ENCODE results near the gene SAMD11.
A peak's percentile ranks its signal among the peaks of the same experiment; 100 is the strongest.

Gene SAMD11

GRCh38 chr1:982765-983436 is 59.2 kb downstream of the SAMD11 start:
- Histone ChIP-seq H2AFZ (ENCODE audit: low read length) (no peak overlapping the region), H4K20me1 (ENCODE audit: insufficient read depth, low read length, poor library complexity, severe bottlenecking) (no peaks in the 10 kb centered on the region), H3K27me3 (ENCODE audit: insufficient read depth, low read length, poor library complexity, severe bottlenecking) (no peaks in the 10 kb centered on the region), H3K9me2 (replicated peaks; ENCODE audit: low read depth, low read length) (no peaks in the 10 kb centered on the region), H3K9me3 (ENCODE audit: insufficient read depth, low read depth, low read length) (no peaks in the 10 kb centered on the region), H3K4me1 (ENCODE audit: insufficient read depth, low read length, poor library complexity, severe bottlenecking) (no peaks in the 10 kb centered on the region), H3K79me2 (ENCODE audit: insufficient read depth, low read length) (no peaks in the 10 kb centered on the region), H3K9ac (ENCODE audit: low read depth, low read length, poor library complexity, severe bottlenecking) (no peak overlapping the region), H3K4me3 (ENCODE audit: low read length, poor library complexity, severe bottlenecking) (no peak overlapping the region), H3K4me2 (ENCODE audit: low read depth, low read length, poor library complexity, severe bottlenecking) (no peak overlapping the region), H3K36me3 (ENCODE audit: insufficient read depth, low read length) (no peaks in the 10 kb centered on the region), H3F3A (ENCODE audit: low read depth) (no peaks in the 10 kb centered on the region)
- TF ChIP-seq EZH2phosphoT487 (IDR thresholded peaks at IDR 0.05; ENCODE audit: borderline replicate concordance) (no peak), CTCF (conservative IDR thresholded peaks at IDR 0.05; ENCODE audit: low read length) (no peak)

- no peaks in the 10 kb centered on the region for H3F3A ChIP-seq (ENCODE audit: low read depth)
- H3K9me3 ChIP-seq (ENCODE audit: insufficient read depth, low read depth, low read length): no peaks in the 10 kb centered on the region
- H3K4me2 ChIP-seq (ENCODE audit: low read depth, low read length, poor library complexity, severe bottlenecking): no peak overlapping the region
- H4K20me1 ChIP-seq (ENCODE audit: insufficient read depth, low read length, poor library complexity, severe bottlenecking): no peaks in the 10 kb centered on the region
- H2AFZ ChIP-seq (ENCODE audit: low read length): no peak overlapping the region
- H3K4me3 ChIP-seq (ENCODE audit: low read length, poor library complexity, severe bottlenecking): no peak overlapping the region
- H3K4me1 ChIP-seq (ENCODE audit: insufficient read depth, low read length, poor library complexity, severe bottlenecking): no peaks in the 10 kb centered on the region
- no peaks in the 10 kb centered on the region for H3K9me2 ChIP-seq (replicated peaks; ENCODE audit: low read depth, low read length)
- H3K79me2 ChIP-seq (ENCODE audit: insufficient read depth, low read length): no peaks in the 10 kb centered on the region
- H3K9ac ChIP-seq (ENCODE audit: low read depth, low read length, poor library complexity, severe bottlenecking): no peak overlapping the region
- H3K36me3 ChIP-seq (ENCODE audit: insufficient read depth, low read length): no peaks in the 10 kb centered on the region
- H3K27me3 ChIP-seq (ENCODE audit: insufficient read depth, low read length, poor library complexity, severe bottlenecking): no peaks in the 10 kb centered on the region
- TF ChIP-seq CTCF (conservative IDR thresholded peaks at IDR 0.05; ENCODE audit: low read length): peak; percentile 77
- no peak for TF ChIP-seq EZH2phosphoT487 (IDR thresholded peaks at IDR 0.05; ENCODE audit: borderline replicate concordance)
Observed at GRCh38 chr1:983798-984475, 60.2 kb downstream of the SAMD11 start.

GRCh38 chr1:984476-984814 is 60.7 kb downstream of the SAMD11 start:
- no peak overlapping the region for H2AFZ ChIP-seq (ENCODE audit: low read length)
- no peak overlapping the region for H3K4me2 ChIP-seq (ENCODE audit: low read depth, low read length, poor library complexity, severe bottlenecking)
- no peaks in the 10 kb centered on the region for H3K79me2 ChIP-seq (ENCODE audit: insufficient read depth, low read length)
- TF ChIP-seq EZH2phosphoT487 (IDR thresholded peaks at IDR 0.05; ENCODE audit: borderline replicate concordance) (no peak), CTCF (conservative IDR thresholded peaks at IDR 0.05; ENCODE audit: low read length) (no peak; the same call in 1 of the 2 replicates)
- H3K4me1 ChIP-seq (ENCODE audit: insufficient read depth, low read length, poor library complexity, severe bottlenecking): no peaks in the 10 kb centered on the region
- H3K9me2 ChIP-seq (replicated peaks; ENCODE audit: low read depth, low read length): no peaks in the 10 kb centered on the region
- H3K4me3 ChIP-seq (ENCODE audit: low read length, poor library complexity, severe bottlenecking): no peak overlapping the region
- no peaks in the 10 kb centered on the region for H3K36me3 ChIP-seq (ENCODE audit: insufficient read depth, low read length)
- H3F3A ChIP-seq (ENCODE audit: low read depth): no peaks in the 10 kb centered on the region
- H3K9ac ChIP-seq (ENCODE audit: low read depth, low read length, poor library complexity, severe bottlenecking): no peak overlapping the region
- H4K20me1 ChIP-seq (ENCODE audit: insufficient read depth, low read length, poor library complexity, severe bottlenecking): no peaks in the 10 kb centered on the region
- no peaks in the 10 kb centered on the region for H3K27me3 ChIP-seq (ENCODE audit: insufficient read depth, low read length, poor library complexity, severe bottlenecking)
- H3K9me3 ChIP-seq (ENCODE audit: insufficient read depth, low read depth, low read length): no peaks in the 10 kb centered on the region
